Heart left ventricle (tissue), 13 donors: ENCODE results near the gene ASTN2.

Experiments
- POLR2A ChIP-seq, 2 donors: fragments of 450-650 bp; IDR thresholded peaks; one replicate each; pipeline ENCODE4 v1.6.1; 2017; ENCODE audit warnings: antibody characterized with exemption in 2 of 2, mild to moderate bottlenecking in 2 of 2, moderate library complexity in 2 of 2
- TF ChIP-seq, protein P1 (sequence below), 12 donors: fragments of 200-600 bp; sonication (generic) in 4 of 12; IDR thresholded peaks; one replicate each; pipeline versions ENCODE4 v1.5.0 to v1.8.0; 2018 to 2022; ENCODE audit warnings: antibody characterized with exemption in 12 of 12, mild to moderate bottlenecking in 5 of 12
- donor health status: ischemic (EF 13 %, LVEDD 7.1; RV severe dilation, severe dysfunction).
- donor health status: DM: no; HTN: yes; CAD: no.
- donor health status: DM: no; HTN: no; CAD: no.
- donor health status: ischemic (EF 25% LVEDD 6.9; RV normal size, moderate dysfunction).
- donor health status: ischemic (EF 25% LVEDD 5.7; RV mildly dilated, moderate dysfunction).
- donor health status: ischemic (EF 35%, LVEDD 5.7; RV mildly dilated, moderate dysfunction).
- donor health status: nonischemic (EF 11% LVEDD 7.7; RV severe dilation, severe dysfunction).
- donor health status: DM: yes; HTN: yes; CAD: no.
- donor health status: PGD.
- donor health status: ischemic (EF 29% LVEDD 5.4; RV normal size, mild dysfunction).
- donor health status: nonischemic (EF 23%, LVEDD 6.1; RV moderate dilation, normal function).

DNA sequence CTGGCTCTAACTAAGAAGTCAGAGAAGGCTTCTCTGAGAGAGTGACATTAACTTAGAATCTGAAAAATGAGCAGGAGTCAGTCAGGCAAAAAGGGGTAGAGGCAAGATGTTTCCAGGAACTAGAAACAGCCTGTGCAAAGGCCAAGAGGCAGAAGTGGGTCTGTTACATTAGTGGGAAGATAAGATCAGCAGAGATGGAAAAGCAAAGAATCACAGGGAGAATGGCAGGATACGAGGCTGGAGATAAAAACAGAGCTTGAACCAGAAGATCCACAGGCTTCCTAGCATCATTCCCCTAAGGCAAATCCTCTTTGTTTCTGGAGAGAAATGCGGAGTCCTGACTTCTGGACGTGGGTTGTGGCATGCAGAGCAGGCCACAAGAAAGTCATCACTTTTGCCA is 27.4 kb downstream of the ASTN2 start:
- TF ChIP-seq, protein P1, sequence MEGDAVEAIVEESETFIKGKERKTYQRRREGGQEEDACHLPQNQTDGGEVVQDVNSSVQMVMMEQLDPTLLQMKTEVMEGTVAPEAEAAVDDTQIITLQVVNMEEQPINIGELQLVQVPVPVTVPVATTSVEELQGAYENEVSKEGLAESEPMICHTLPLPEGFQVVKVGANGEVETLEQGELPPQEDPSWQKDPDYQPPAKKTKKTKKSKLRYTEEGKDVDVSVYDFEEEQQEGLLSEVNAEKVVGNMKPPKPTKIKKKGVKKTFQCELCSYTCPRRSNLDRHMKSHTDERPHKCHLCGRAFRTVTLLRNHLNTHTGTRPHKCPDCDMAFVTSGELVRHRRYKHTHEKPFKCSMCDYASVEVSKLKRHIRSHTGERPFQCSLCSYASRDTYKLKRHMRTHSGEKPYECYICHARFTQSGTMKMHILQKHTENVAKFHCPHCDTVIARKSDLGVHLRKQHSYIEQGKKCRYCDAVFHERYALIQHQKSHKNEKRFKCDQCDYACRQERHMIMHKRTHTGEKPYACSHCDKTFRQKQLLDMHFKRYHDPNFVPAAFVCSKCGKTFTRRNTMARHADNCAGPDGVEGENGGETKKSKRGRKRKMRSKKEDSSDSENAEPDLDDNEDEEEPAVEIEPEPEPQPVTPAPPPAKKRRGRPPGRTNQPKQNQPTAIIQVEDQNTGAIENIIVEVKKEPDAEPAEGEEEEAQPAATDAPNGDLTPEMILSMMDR (IDR thresholded peaks at IDR 0.05) = no peak
- TF ChIP-seq POLR2A (IDR thresholded peaks at IDR 0.05) = no peak
